D721Med (cell line): ENCODE measurements around the gene SETD3.

Experiments used
- DNase-seq: peaks from one replicate; pipeline ENCODE4 v3.0.0; 2011; ENCODE audit warnings: low spot score; ENCODE audit not compliant: insufficient read length
- FAIRE-seq: peaks from 2 replicates; lab custom pipeline; 2011; peaks lifted over from hg19 to GRCh38; lab: Jason Lieb, UNC
- TF ChIP-seq, protein P1 (sequence below): IDR thresholded peaks from 2 replicates; pipeline ENCODE4 v1.5.1; 2012; ENCODE audit warnings: mild to moderate bottlenecking, control low read depth; ENCODE audit not compliant: insufficient read depth; ENCODE audit errors: missing control alignments

The SETD3 gene

DNA sequence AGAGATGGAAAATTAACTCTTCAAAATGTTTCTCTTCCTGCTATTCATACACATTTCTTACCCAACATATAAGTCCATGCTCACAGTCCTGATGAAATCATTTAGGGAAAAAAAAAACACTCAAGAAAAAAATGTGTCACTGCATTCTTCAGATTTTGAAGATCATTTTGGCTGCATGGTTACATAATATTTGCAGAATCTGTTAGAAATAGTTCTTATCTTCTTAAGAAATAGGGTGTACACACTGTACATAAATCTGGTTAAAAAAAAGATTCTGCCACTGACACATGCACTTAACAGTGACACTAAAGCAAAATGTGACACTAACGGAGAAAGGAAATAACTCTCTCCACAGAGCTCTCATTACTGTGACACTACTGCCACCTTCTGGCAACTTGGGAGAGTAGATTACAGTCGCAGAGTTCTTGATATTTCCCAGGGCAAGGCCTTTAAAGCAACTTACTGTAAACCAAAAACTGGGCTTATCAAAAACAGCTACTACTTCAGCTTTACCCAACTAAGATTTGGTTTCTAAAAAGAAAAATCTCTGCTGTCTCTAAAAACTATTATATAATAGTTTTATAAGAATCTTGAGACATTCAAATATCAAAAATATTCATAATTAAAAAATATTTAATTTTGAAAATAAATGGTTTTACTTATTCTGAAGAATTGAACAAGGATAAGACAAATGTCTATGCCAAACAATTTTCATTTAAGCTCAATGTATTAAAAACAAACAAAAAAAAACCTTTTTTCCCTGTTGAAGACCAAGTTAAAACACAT is 65.0 kb downstream of the SETD3 start:
- DNase-seq (no peak), FAIRE-seq (peak; percentile 75)
- TF ChIP-seq, protein P1, sequence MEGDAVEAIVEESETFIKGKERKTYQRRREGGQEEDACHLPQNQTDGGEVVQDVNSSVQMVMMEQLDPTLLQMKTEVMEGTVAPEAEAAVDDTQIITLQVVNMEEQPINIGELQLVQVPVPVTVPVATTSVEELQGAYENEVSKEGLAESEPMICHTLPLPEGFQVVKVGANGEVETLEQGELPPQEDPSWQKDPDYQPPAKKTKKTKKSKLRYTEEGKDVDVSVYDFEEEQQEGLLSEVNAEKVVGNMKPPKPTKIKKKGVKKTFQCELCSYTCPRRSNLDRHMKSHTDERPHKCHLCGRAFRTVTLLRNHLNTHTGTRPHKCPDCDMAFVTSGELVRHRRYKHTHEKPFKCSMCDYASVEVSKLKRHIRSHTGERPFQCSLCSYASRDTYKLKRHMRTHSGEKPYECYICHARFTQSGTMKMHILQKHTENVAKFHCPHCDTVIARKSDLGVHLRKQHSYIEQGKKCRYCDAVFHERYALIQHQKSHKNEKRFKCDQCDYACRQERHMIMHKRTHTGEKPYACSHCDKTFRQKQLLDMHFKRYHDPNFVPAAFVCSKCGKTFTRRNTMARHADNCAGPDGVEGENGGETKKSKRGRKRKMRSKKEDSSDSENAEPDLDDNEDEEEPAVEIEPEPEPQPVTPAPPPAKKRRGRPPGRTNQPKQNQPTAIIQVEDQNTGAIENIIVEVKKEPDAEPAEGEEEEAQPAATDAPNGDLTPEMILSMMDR = peak; percentile 93

DNA sequence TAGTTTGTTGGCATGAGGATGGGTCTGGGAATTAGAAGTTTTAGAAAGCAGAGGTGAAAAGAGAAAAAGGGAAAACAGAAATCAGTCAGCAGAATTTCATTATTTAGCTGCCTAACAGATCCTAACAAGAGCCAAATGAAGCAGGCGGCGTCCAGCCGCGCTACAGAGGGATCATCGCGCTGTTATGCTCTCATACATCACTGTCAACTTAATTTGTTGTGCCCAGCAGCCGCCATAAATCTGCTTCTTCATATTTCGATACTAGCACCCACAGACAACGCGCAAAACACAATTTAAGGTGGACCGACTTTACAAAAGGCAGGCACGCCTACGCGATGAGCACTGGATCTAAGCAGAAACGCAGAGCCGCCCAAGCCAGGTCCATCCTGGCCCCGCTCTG is 66.7 kb downstream of the SETD3 start:
- FAIRE-seq = no peak
- TF ChIP-seq, protein P1 = no peak
- no peak for DNase-seq

DNA sequence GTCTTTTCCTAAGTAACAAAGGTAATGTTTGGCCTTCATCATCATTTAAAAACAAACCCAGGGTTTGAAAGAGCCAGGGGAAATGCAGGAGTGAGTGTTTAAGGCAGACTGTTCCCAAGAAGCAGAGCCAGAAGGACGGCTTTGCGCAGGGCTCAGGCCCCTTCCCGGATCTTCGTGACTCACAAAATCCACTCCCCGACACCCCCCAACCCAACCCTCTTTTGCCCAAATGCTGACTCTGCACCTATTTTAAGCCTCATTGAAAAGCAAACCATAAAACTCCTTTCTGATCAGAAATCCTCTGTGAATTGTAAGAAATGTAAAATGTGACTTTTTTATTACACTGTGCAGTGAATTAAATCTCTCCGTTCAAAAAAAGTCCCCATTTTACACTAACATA is 67.5 kb downstream of the SETD3 start:
- FAIRE-seq (peak; percentile 71), DNase-seq (no peak)
- TF ChIP-seq, protein P1 = no peak

DNA sequence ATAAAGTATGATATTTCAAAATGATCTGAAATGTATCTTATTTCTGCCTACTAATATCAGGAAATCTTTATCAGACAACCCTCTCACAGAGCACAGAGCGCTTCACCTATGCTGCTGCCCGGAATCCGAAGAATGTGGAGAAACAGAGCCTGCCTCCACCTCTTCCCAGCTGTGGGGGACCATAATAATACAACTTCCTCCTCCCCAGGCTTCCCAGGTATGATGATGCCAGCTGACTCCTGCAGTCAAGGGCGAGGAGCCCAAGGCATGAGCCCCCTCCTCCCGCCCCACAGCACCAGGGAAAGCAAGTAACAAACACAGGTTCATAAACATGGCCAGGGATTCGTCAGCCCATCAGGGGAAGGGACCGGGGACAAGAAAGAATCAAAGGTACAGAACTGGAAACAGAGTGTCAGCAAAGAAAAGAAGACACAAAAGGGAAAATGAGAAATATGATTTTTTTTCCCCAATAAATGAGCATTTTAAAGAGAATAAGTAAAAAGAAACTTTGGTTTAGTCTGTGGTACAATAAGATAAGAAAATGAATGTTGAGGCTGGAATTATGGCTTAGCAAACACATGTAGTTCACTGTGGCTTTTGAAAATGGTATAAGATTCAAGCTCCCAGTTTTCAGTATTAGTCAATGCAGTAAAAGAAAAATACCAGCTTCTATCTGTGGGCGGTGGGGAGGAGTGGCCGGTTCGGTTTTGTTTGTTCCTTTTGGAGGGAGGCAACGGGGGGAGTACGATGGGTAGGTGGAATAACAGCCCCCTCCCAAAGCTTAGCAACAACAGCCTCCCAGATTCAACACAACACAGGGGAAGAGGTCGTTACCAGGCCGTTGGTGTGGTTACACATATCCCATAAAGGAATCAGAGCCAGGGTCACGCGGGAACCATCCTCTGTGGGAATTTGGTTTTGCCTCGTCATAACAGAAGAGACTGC is 68.3 kb downstream of the SETD3 start:
- DNase-seq = no peak
- no peak for FAIRE-seq
- TF ChIP-seq, protein P1 = no peak

DNA sequence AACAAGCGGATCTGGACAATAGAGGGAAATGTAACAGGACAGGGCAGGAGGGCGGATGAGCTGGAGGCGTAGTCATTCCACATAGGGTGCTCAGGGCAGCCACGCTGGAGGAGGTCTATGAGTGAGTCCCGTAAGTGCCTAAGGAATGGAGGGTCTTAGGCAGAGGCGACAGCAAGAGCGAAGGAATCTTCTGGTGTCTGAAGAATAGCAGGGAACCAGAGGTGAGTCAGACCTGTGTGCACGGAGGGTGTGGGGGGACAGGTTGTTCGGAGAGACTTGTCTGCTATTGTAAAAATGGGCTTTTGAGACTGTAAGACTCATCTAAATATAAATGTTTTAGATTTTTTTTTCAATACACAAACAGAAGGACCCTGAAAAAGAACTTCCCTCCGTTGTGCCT is 70.6 kb downstream of the SETD3 start:
- no peak for DNase-seq

DNA sequence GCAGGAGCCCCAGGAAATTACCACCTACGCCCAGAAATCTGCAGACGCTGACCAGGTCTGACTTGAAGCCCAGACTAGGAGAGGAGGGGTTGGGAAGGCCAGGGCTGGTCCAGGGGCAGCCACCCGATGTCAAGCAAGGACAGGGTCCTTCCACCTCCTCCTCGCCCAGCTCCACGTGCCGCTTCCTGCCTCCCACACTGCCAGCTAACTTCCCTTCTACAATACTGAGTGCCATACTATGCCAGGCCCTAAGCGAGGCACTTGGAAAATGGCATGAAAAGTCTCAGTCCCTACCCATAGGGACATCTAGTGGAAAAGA is 71.7 kb downstream of the SETD3 start:
- DNase-seq (no peak), FAIRE-seq (no peak)
- TF ChIP-seq, protein P1 = no peak

More for the DNA sequence above, 70.6 kb downstream of the SETD3 start:
- FAIRE-seq = no peak
- TF ChIP-seq, protein P1 = no peak
